Gastrocnemius medialis (tissue), 4 donors: Measurements from ENCODE around the gene BTBD10. TPM values are rescaled to one million over a fixed set of nuclear protein-coding genes. Genes with fewer than 3 reads are reported as not detected.

Source experiments
- ATAC-seq, 2 donors: fragments of 150-250 bp; one replicate each; pipeline ENCODE4 v1.9.1; 2016
- DNase-seq, 2 donors: peaks; one replicate each; pipeline ENCODE4 v3.0.0-alpha.2; 2019
- H3K27ac ChIP-seq, 4 donors: fragments of 200-600 bp; sonication (generic); 1 replicate in 1 of 4; 2 replicates in 3 of 4; pipeline ENCODE4 v1.5.1; 2016 to 2018; ENCODE audit warnings: mild to moderate bottlenecking in 2 of 4, moderate library complexity in 1 of 4
- H3K27me3 ChIP-seq, 3 donors: fragments of 200-600 bp; sonication (generic) in 2 of 3; 1 replicate in 1 of 3; 2 replicates in 2 of 3; pipeline versions ENCODE4 v1.5.1 to v1.6.0; 2016 to 2019; ENCODE audit warnings: mild to moderate bottlenecking in 1 of 3, moderate library complexity in 1 of 3
- H3K36me3 ChIP-seq, 2 donors: fragments of 200-600 bp; sonication (generic) in 1 of 2; one replicate each; pipeline ENCODE4 v1.5.1; 2017 to 2018
- H3K4me1 ChIP-seq, 2 donors: fragments of 200-600 bp; sonication (generic) in 1 of 2; one replicate each; pipeline ENCODE4 v1.5.1; 2016 to 2017; ENCODE audit warnings: mild to moderate bottlenecking in 2 of 2
- H3K4me3 ChIP-seq, 4 donors: fragments of 200-600 bp; sonication (generic) in 3 of 4; 1 replicate in 1 of 4; 2 replicates in 3 of 4; pipeline ENCODE4 v1.5.1; 2016 to 2019; ENCODE audit warnings: mild to moderate bottlenecking in 2 of 4
- H3K9me3 ChIP-seq, 3 donors: fragments of 200-600 bp; sonication (generic) in 2 of 3; 1 replicate in 1 of 3; 2 replicates in 2 of 3; pipeline ENCODE4 v1.5.1; 2016 to 2019
- CTCF ChIP-seq, 5 experiments: fragments of 450-650 bp in 3 of 5; fragments of 200-600 bp in 2 of 5; sonication (generic) in 2 of 5; IDR thresholded peaks in 4 of 5; conservative IDR thresholded peaks in 1 of 5; 1 replicate in 4 of 5; 2 replicates in 1 of 5; pipeline ENCODE4 v1.5.1; 2016 to 2019; ENCODE audit warnings: antibody characterized with exemption in 5 of 5, mild to moderate bottlenecking in 3 of 5, moderate library complexity in 3 of 5
- POLR2A ChIP-seq, 2 donors: fragments of 450-650 bp; IDR thresholded peaks; one replicate each; pipeline ENCODE4 v1.6.1; 2017; ENCODE audit warnings: antibody characterized with exemption in 2 of 2, mild to moderate bottlenecking in 2 of 2, moderate library complexity in 2 of 2
- in situ Hi-C, 4 donors: fragments of 200-750 bp; cut with MboI; loops; one replicate each; pipeline versions ENCODE4 v1.15.0 to v1.8.0; 2017; ENCODE audit warnings: low sequenced_read_pairs in 4 of 4
- intact Hi-C: fragments of 100-400 bp; cut with DNase I; formaldehyde crosslinking; loops from one replicate; pipeline ENCODE4 v1.15.1; 2023; ENCODE audit warnings: low total_unique reads
- total RNA-seq, 4 donors: library from RNA; depleted of rRNA; stranded (reverse); fragments of >200 nt; gene quantifications; one replicate each; pipeline versions ENCODE4 v1.1.0 to v1.2.3, GENCODE V29; 2016

The BTBD10 gene
- total RNA-seq, 4 donors from 2014 or later, result 18.6 to 31.9 (median 20.3) TPM

DNA sequence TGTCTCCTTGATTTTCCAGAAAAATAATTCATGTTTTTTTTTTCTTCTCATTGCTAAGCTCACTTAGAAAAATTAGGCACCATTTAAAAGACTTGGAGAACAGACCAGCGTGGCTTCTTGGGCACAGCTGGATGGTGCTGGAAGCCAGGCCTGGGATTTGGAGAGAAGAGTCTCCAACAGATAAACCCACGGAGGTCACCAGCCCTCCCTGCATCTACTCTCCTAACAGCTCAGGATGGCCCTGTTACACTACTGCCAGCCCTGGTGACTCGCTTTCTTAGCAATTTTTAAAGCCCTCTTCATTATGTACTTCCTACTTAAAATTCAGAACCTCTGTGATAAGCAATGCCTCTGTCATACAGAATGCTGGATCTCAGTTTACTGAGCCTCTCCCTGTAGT, 31.0 kb upstream of the BTBD10 start:
- TF ChIP-seq CTCF (IDR thresholded peaks at IDR 0.05 in 4 of 5, conservative IDR thresholded peaks at IDR 0.05 in 1 of 5) (no peak), POLR2A (IDR thresholded peaks at IDR 0.05) (no peak)
- Histone ChIP-seq H3K9me3 (no peaks in the 10 kb centered on the region), H3K4me1 (no peaks in the 10 kb centered on the region), H3K27ac (no peak overlapping the region), H3K27me3 (no peaks in the 10 kb centered on the region), H3K36me3 (no peaks in the 10 kb centered on the region), H3K4me3 (no peak overlapping the region)
- intact Hi-C loops, result no loop called here
- in situ Hi-C loops, result no loop called here
- DNase-seq, result no peak
- no peak for ATAC-seq

GRCh38 chr11:13487661-13488030, 24.6 kb upstream of the BTBD10 start:
- H3K27ac ChIP-seq, result no peak overlapping the region
- intact Hi-C loops, result no loop called here
- H3K36me3 ChIP-seq, result no peaks in the 10 kb centered on the region
- no peaks in the 10 kb centered on the region for H3K4me1 ChIP-seq
- ATAC-seq (no peak), DNase-seq (no peak)
- no peaks in the 10 kb centered on the region for H3K9me3 ChIP-seq
- no peaks in the 10 kb centered on the region for H3K27me3 ChIP-seq
- TF ChIP-seq CTCF (IDR thresholded peaks at IDR 0.05 in 4 of 5, conservative IDR thresholded peaks at IDR 0.05 in 1 of 5) (no peak), POLR2A (IDR thresholded peaks at IDR 0.05) (no peak)
- H3K4me3 ChIP-seq, result no peak overlapping the region
- in situ Hi-C loops, result no loop called here

DNA sequence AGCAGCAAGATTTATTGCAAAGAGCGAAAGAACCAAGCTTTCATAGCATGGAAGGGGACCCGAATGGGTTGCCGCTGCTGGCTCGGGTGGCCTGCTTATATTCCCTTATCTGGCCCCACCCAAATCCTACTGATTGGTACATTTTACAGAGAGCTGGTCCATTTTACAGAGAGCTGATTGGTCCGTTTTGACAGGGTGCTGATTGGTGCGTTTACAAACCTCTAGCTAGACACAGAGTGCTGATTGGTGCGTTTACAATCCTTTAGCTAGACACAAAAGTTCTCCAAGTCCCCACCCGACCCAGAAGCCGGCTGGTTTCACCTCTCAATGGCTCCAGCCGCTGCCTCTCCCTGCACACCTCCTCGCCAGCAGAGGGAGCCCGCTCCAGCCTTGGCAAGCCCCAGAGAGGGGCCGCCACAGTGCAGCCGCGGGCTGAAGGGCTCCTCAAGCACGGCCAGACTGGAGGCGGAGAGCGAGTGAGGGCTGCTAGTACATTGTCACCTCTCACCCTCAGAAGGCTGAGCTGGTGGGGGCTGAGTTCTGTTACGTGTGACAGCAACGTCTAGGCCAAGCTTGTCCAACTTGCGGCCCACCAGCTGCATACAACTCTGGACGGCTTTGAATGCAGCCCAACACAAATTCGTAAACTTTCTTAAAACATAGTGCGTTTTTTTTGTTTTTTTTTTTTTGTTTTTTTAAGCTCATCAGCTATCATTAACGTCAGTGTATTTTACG, 24.1 kb upstream of the BTBD10 start:
- no peaks in the 10 kb centered on the region for H3K27me3 ChIP-seq
- H3K9me3 ChIP-seq, result no peaks in the 10 kb centered on the region
- DNase-seq, result no peak
- H3K27ac ChIP-seq, result no peak overlapping the region
- intact Hi-C loops (no loop called here), in situ Hi-C loops (no loop called here)
- ATAC-seq, result no peak
- H3K36me3 ChIP-seq, result no peaks in the 10 kb centered on the region
- no peaks in the 10 kb centered on the region for H3K4me1 ChIP-seq
- no peak overlapping the region for H3K4me3 ChIP-seq
- no peak for TF ChIP-seq CTCF (IDR thresholded peaks at IDR 0.05 in 4 of 5, conservative IDR thresholded peaks at IDR 0.05 in 1 of 5)
- no peak for TF ChIP-seq POLR2A (IDR thresholded peaks at IDR 0.05)

DNA sequence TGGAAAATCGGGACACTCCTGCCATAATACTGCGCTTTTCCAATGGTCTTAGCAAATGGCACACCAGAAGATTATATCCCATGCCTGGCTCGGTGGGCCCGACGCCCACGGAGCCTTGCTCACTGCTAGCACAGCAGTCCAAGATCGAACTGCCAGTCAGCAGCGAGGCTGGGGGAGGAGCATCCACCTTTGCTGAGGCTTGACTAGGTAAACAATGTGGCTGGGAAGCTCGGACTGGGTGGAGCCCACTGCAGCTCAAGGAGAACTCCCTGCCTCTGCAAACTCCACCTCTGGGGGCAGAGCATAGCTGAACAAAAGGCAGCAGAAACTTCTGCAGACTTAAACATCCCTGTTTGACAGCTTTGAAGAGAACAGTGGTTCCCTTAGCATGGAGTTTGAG, 17.2 kb upstream of the BTBD10 start:
- TF ChIP-seq CTCF (IDR thresholded peaks at IDR 0.05 in 4 of 5, conservative IDR thresholded peaks at IDR 0.05 in 1 of 5), result no peak
- no peak for TF ChIP-seq POLR2A (IDR thresholded peaks at IDR 0.05)
- ATAC-seq (no peak), DNase-seq (no peak)
- Histone ChIP-seq H3K27me3 (no peaks in the 10 kb centered on the region), H3K9me3 (no peaks in the 10 kb centered on the region), H3K36me3 (no peaks in the 10 kb centered on the region), H3K4me3 (no peak overlapping the region), H3K27ac (no peak overlapping the region), H3K4me1 (no peaks in the 10 kb centered on the region)
- in situ Hi-C loops (no loop called here), intact Hi-C loops (no loop called here)

- no peaks in the 10 kb centered on the region for H3K9me3 ChIP-seq
- DNase-seq (no peak), ATAC-seq (no peak)
- H3K27ac ChIP-seq, result no peak overlapping the region
- intact Hi-C loops (no loop called here), in situ Hi-C loops (no loop called here)
- TF ChIP-seq CTCF (IDR thresholded peaks at IDR 0.05 in 4 of 5, conservative IDR thresholded peaks at IDR 0.05 in 1 of 5) (no peak), POLR2A (IDR thresholded peaks at IDR 0.05) (no peak)
- H3K4me1 ChIP-seq, result no peaks in the 10 kb centered on the region
- no peaks in the 10 kb centered on the region for H3K36me3 ChIP-seq
- H3K4me3 ChIP-seq, result no peak overlapping the region
- H3K27me3 ChIP-seq, result no peaks in the 10 kb centered on the region
These were observed 16.7 kb upstream of the BTBD10 start for GRCh38 chr11:13479688-13480087.
